Measurements from ENCODE around the gene MLN.

GRCh38 chr6:33853026-33853425, 49.2 kb upstream of the MLN start:
- TF ChIP-seq CTCF (IDR thresholded peaks at IDR 0.05) (no peak), POLR2A (IDR thresholded peaks at IDR 0.05) (no peak)
